Loucy (cell line): Measurements from ENCODE around the gene FOXA1.

Experiments
- H2AFZ ChIP-seq: fragments of 200-600 bp; sonication (generic); 2 replicates; pipeline ENCODE4 v1.6.0; 2016; ENCODE audit warnings: antibody characterized with exemption, mild to moderate bottlenecking, low read length, moderate library complexity
- H3F3A ChIP-seq: fragments of 200-600 bp; 2 replicates; pipeline ENCODE4 v1.6.0; 2016; ENCODE audit warnings: antibody characterized with exemption, low read depth, mild to moderate bottlenecking
- H3K27me3 ChIP-seq: fragments of 200-600 bp; sonication (generic); 2 replicates; pipeline ENCODE4 v1.6.1; 2014; ENCODE audit warnings: low read length, mild to moderate bottlenecking; ENCODE audit not compliant: insufficient read depth, poor library complexity, severe bottlenecking
- H3K36me3 ChIP-seq: fragments of 200-600 bp; sonication (generic); 2 replicates; pipeline ENCODE4 v1.6.1; 2016; ENCODE audit warnings: low read length; ENCODE audit not compliant: insufficient read depth
- H3K4me1 ChIP-seq: fragments of 200-600 bp; sonication (generic); 2 replicates; pipeline ENCODE4 v1.5.1; 2014; ENCODE audit warnings: low read length, mild to moderate bottlenecking; ENCODE audit not compliant: insufficient read depth, poor library complexity, severe bottlenecking
- H3K4me2 ChIP-seq: fragments of 200-600 bp; sonication (generic); 2 replicates; pipeline ENCODE4 v1.6.0; 2014; ENCODE audit warnings: antibody characterized with exemption, low read length, low read depth, mild to moderate bottlenecking; ENCODE audit not compliant: poor library complexity, severe bottlenecking
- H3K4me3 ChIP-seq: fragments of 200-600 bp; sonication (generic); 2 replicates; pipeline ENCODE4 v1.5.1; 2014; ENCODE audit warnings: low read length, mild to moderate bottlenecking, mixed read lengths; ENCODE audit not compliant: poor library complexity, severe bottlenecking
- H3K79me2 ChIP-seq: fragments of 200-600 bp; sonication (generic); 2 replicates; pipeline ENCODE4 v1.6.1; 2014; ENCODE audit warnings: low read length; ENCODE audit not compliant: insufficient read depth
- H3K9ac ChIP-seq: fragments of 200-600 bp; sonication (generic); 2 replicates; pipeline ENCODE4 v1.6.0; 2014; ENCODE audit warnings: mild to moderate bottlenecking, low read depth, low read length, moderate library complexity; ENCODE audit not compliant: poor library complexity, severe bottlenecking
- H3K9me2 ChIP-seq: fragments of 200-600 bp; sonication (generic); replicated peaks from 2 replicates; pipeline ENCODE4 v1.6.1; 2016; ENCODE audit warnings: low read depth, low read length, mixed read lengths
- H3K9me3 ChIP-seq: fragments of 200-600 bp; sonication (generic); 2 replicates; pipeline ENCODE4 v1.6.1; 2014; ENCODE audit warnings: mild to moderate bottlenecking, antibody characterized with exemption, low read length, low read depth; ENCODE audit not compliant: insufficient read depth
- H4K20me1 ChIP-seq: fragments of 200-600 bp; sonication (generic); 2 replicates; pipeline ENCODE4 v1.6.0; 2014; ENCODE audit warnings: antibody characterized with exemption, low read length, mild to moderate bottlenecking; ENCODE audit not compliant: insufficient read depth, poor library complexity, severe bottlenecking
- EZH2phosphoT487 ChIP-seq: fragments of 200-600 bp; IDR thresholded peaks from 2 replicates; pipeline ENCODE4 v1.6.1; 2018; ENCODE audit warnings: antibody characterized with exemption, mild to moderate bottlenecking, moderate library complexity, borderline replicate concordance
- TF ChIP-seq, protein P1 (sequence below): fragments of 200-600 bp; sonication (generic); conservative IDR thresholded peaks from 2 replicates; pipeline ENCODE4 v1.5.1; 2014; ENCODE audit warnings: mild to moderate bottlenecking, antibody characterized with exemption, low read length

Gene FOXA1

DNA sequence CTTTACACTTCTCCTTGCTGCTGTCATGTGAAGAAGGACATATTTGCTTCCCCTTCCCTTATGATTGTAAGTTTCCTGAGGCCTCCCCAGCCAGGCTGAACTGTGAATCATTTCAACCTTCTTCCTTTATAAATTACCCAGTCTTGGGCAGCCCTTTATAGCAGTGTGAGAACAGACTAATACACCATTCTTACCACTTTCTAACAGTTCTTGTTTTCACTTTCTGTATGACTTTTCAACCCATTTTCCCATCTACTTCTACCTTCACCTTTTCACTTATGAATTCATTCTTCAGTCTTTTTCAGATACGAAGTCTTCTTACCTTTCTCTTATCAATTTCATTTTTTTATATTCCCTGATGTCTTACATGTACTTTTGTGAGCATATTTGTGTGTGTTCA is 55.1 kb downstream of the FOXA1 start:
- no peaks in the 10 kb centered on the region for H3K79me2 ChIP-seq
- H3K4me1 ChIP-seq = no peaks in the 10 kb centered on the region
- no peak overlapping the region for H2AFZ ChIP-seq
- no peak overlapping the region for H3K9ac ChIP-seq
- H3F3A ChIP-seq = no peaks in the 10 kb centered on the region
- H3K36me3 ChIP-seq = no peaks in the 10 kb centered on the region
- no peaks in the 10 kb centered on the region for H3K27me3 ChIP-seq
- no peaks in the 10 kb centered on the region for H3K9me3 ChIP-seq
- no peaks in the 10 kb centered on the region for H4K20me1 ChIP-seq
- H3K4me3 ChIP-seq = no peak overlapping the region
- H3K4me2 ChIP-seq = no peak overlapping the region
- no peak for TF ChIP-seq EZH2phosphoT487
- TF ChIP-seq, protein P1, sequence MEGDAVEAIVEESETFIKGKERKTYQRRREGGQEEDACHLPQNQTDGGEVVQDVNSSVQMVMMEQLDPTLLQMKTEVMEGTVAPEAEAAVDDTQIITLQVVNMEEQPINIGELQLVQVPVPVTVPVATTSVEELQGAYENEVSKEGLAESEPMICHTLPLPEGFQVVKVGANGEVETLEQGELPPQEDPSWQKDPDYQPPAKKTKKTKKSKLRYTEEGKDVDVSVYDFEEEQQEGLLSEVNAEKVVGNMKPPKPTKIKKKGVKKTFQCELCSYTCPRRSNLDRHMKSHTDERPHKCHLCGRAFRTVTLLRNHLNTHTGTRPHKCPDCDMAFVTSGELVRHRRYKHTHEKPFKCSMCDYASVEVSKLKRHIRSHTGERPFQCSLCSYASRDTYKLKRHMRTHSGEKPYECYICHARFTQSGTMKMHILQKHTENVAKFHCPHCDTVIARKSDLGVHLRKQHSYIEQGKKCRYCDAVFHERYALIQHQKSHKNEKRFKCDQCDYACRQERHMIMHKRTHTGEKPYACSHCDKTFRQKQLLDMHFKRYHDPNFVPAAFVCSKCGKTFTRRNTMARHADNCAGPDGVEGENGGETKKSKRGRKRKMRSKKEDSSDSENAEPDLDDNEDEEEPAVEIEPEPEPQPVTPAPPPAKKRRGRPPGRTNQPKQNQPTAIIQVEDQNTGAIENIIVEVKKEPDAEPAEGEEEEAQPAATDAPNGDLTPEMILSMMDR = no peak
- H3K9me2 ChIP-seq = no peaks in the 10 kb centered on the region
